Ovary (tissue), 9 donors: ENCODE results near the gene PRKCH. TPM values are rescaled to one million over a fixed set of nuclear protein-coding genes. Genes with fewer than 3 reads are reported as not detected.

Experiments used
- DNase-seq, 5 donors: peaks; one replicate each; pipeline ENCODE4 v3.0.0-alpha.2; 2019 to 2020
- H3K27ac ChIP-seq, 2 donors: fragments of 200-600 bp; one replicate each; pipeline versions ENCODE4 v1.5.1 to v1.8.0; 2019 to 2022
- H3K27me3 ChIP-seq: fragments of 200-600 bp; one replicate; pipeline ENCODE4 v1.8.0; 2022
- H3K36me3 ChIP-seq: fragments of 200-600 bp; sonication (generic); one replicate; pipeline ENCODE4 v1.5.1; 2019
- H3K4me1 ChIP-seq: one replicate; pipeline ENCODE4 v1.8.1; 2013; ENCODE audit warnings: mild to moderate bottlenecking, moderate library complexity; ENCODE audit not compliant: insufficient read depth
- H3K4me3 ChIP-seq: fragments of 200-600 bp; sonication (generic); one replicate; pipeline ENCODE4 v1.5.1; 2017
- H3K9me3 ChIP-seq, 2 donors: fragments of 200-600 bp in 1 of 2; sonication (generic) in 1 of 2; one replicate each; pipeline versions ENCODE4 v1.5.1 to v1.8.1; 2013 to 2019; ENCODE audit warnings: mild to moderate bottlenecking in 1 of 2, moderate library complexity in 1 of 2
- EP300 ChIP-seq: sonication (generic); formaldehyde crosslinking; IDR thresholded peaks from one replicate; pipeline ENCODE4 v1.6.1; 2017; ENCODE audit warnings: antibody characterized with exemption
- POLR2A ChIP-seq: fragments of 450-650 bp; IDR thresholded peaks from one replicate; pipeline ENCODE4 v1.6.1; 2017; ENCODE audit warnings: antibody characterized with exemption, mild to moderate bottlenecking, moderate library complexity
- WGBS, 3 donors: extraction: QIAGEN DNeasy Blood & Tissue Kit in 1 of 3; methylation state at CpG; one replicate each; pipeline versions ENCODE4 v1.1.5 to v1.1.7; 2013 to 2017; 5-methylcytosine and 5-hydroxymethylcytosine counted together
- intact Hi-C, 4 donors: fragments of 100-400 bp; cut with DNase I; formaldehyde crosslinking; loops; one replicate each; pipeline versions ENCODE4 v1.11.0 to v1.15.1; 2022 to 2023
- polyA plus RNA-seq, 2 donors: library from polyadenylated mRNA; stranded (reverse); fragments of 200-250 nt in 1 of 2; fragments of 350-450 nt in 1 of 2; fragmentation: Illumina TruSeq in 1 of 2; extraction: RNeasy Lipid Tissue Mini Kit (QIAGEN cat#74804) in 1 of 2; gene quantifications; one replicate each; pipeline ENCODE4 v1.2.3, GENCODE V29; 2013 to 2014
- total RNA-seq, 7 donors: library from RNA; depleted of rRNA in 2 of 7; stranded (reverse); fragments of >200 nt in 2 of 7; fragmentation: NEBNext Ultra II Directional in 3 of 7; extraction: Animal tissue kit (Norgen Biotek cat#: 25700) in 3 of 7; gene quantifications; one replicate each; pipeline versions ENCODE4 v1.1.0 to v1.2.4, GENCODE V29; 2016 to 2023
- TF ChIP-seq, protein P1 (sequence below), 3 donors: fragments of 450-650 bp in 2 of 3; fragments of 200-600 bp in 1 of 3; IDR thresholded peaks; one replicate each; pipeline versions ENCODE4 v1.5.1 to v1.8.0; 2016 to 2022; ENCODE audit warnings: antibody characterized with exemption in 3 of 3, mild to moderate bottlenecking in 1 of 3
- donor health status: DM: no; HTN: no; CAD: no; lungs with moderate emphysema.
- donor health status: DM: no; HTN: no; CAD: no.
- donor health status: Bipolar disorder and iron deficiency.
- donor health status: DM: yes; HTN: yes; CAD: no.
- donor health status: DM: no; HTN: no; CAD: no.
- donor health status: DM: yes; HTN: yes; CAD: no.

PRKCH gene
- total and polyA plus RNA-seq, 9 donors: 8.4 to 47.6 (median 15.9) TPM

DNA sequence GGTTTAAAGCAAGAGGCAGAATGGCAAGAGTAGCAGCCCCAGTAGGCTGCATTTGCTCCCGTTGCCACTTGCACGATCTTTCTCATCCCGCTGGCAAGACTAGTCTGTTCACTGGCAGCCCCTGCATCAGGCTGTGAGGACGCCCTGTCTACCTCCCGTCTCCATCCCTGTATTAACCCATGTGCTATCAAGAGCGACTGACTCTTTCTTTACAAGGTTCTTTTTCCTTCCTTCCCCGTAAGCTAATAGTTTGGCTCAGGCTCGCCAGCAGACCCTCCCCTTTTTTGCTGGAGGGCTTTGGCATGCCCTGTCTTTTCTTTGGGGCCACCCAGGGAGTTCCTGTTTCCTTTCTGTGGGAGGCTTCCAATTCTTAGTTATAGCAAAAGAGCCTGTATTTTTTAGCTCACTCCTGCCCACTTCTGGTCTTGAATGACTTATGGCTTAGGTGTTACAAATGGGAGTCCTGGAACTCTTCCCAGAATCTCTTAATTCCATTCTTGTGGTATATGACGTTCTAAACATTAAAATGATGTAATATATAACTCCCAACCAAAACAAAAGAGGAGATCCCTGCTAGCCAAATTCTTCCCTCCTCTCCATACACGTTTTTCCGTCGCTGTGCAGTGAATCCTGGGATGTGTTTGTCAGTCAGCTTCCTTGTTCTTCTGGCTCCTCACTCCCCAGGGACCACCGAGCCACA, 149.0 kb downstream of the PRKCH start:
- Histone ChIP-seq H3K9me3 (no peaks in the 10 kb centered on the region), H3K36me3 (no peaks in the 10 kb centered on the region), H3K27me3 (no peaks in the 10 kb centered on the region), H3K27ac (no peak overlapping the region), H3K4me3 (no peak overlapping the region), H3K4me1 (peaks cover 11% of the 10 kb centered on the region)
- WGBS, 3 donors: 3 to 23% (median 11%) methylated on average over 12 to 13 of the region's 13 CpGs
- intact Hi-C loops: loop anchor here in 1 of 4 donors (10.0 kb wide), 1 partner anchor 224 kb away; the partner anchor contains the start of gene HIF1A
- no peak for TF ChIP-seq EP300
- no peak for TF ChIP-seq POLR2A
- TF ChIP-seq, protein P1, sequence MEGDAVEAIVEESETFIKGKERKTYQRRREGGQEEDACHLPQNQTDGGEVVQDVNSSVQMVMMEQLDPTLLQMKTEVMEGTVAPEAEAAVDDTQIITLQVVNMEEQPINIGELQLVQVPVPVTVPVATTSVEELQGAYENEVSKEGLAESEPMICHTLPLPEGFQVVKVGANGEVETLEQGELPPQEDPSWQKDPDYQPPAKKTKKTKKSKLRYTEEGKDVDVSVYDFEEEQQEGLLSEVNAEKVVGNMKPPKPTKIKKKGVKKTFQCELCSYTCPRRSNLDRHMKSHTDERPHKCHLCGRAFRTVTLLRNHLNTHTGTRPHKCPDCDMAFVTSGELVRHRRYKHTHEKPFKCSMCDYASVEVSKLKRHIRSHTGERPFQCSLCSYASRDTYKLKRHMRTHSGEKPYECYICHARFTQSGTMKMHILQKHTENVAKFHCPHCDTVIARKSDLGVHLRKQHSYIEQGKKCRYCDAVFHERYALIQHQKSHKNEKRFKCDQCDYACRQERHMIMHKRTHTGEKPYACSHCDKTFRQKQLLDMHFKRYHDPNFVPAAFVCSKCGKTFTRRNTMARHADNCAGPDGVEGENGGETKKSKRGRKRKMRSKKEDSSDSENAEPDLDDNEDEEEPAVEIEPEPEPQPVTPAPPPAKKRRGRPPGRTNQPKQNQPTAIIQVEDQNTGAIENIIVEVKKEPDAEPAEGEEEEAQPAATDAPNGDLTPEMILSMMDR (IDR thresholded peaks at IDR 0.05): no peak
- DNase-seq: peak in 1 of 5 donors; percentile 39

DNA sequence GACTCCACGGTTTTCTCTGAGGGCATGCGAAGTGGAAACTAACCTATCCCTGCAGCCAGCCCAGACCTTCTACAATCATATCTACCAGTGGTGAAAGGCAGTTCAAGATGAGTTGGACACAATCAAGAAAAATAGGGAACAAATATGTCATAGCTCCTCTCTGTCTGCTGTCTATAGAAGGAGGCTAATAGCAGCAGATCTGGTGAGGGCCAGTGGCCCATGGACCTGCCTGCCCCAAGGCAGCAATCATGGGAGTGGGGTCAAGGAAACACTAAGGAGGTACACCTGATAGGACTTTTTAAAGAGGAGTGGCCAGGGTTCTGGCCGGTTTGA, 149.5 kb downstream of the PRKCH start:
- WGBS, 3 donors: 42 to 61% (median 45%) methylated on average over 3 of the region's 3 CpGs
- DNase-seq: no peak
- Histone ChIP-seq H3K27ac (no peak overlapping the region), H3K36me3 (no peaks in the 10 kb centered on the region), H3K4me3 (no peak overlapping the region), H3K9me3 (no peaks in the 10 kb centered on the region), H3K27me3 (no peaks in the 10 kb centered on the region), H3K4me1 (peaks cover 11% of the 10 kb centered on the region)
- TF ChIP-seq EP300: no peak
- TF ChIP-seq, protein P1 (IDR thresholded peaks at IDR 0.05): no peak
- no peak for TF ChIP-seq POLR2A
- intact Hi-C loops: loop anchor here in 1 of 4 donors (10.0 kb wide), 1 partner anchor 224 kb away; the partner anchor contains the start of gene HIF1A

DNA sequence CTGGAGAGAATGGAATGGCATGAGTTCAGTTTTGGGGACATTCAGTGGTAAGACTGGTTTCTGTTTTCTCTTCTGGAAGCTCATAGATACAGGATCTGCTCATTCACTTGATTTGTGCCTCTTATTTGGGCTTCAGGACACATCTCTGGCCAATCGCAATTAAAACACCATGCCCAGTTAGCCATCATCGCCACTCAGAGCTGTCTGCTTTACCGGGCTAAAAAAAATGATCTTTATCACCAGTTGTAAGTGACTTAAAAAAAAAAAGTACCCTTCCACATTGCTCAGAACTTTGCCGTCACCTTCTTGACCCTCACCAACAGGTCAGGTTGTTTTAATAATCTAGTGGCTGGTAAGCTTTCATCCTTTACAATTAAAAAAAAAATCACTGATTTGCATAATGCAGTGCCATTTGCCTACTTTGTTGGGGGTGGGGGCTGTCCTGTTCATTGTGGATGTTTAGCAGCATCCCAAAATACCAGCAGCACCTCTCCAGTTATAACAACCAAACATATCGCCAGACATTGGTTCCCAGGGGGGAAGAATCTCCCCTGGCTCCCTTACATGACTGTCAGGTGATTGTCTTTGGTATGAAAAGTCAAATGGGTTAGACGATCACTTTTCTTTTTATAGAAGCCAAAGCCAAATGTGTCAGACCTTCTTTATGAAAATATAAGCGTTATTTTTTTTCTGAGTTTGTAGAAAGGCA, 150.1 kb downstream of the PRKCH start:
- Histone ChIP-seq H3K9me3 (no peaks in the 10 kb centered on the region), H3K36me3 (no peaks in the 10 kb centered on the region), H3K27ac (no peak overlapping the region), H3K27me3 (no peaks in the 10 kb centered on the region), H3K4me3 (peak overlapping the region; percentile 27), H3K4me1 (peaks cover 13% of the 10 kb centered on the region)
- intact Hi-C loops: loop anchor here in 1 of 4 donors (10.0 kb wide), 1 partner anchor 223 kb away; the partner anchor contains the start of gene HIF1A
- DNase-seq: no peak
- TF ChIP-seq POLR2A: no peak
- TF ChIP-seq, protein P1 (IDR thresholded peaks at IDR 0.05): no peak
- no peak for TF ChIP-seq EP300
- 55 to 57% (median 57%) methylated on average over 7 of the region's 7 CpGs for WGBS, 3 donors

DNA sequence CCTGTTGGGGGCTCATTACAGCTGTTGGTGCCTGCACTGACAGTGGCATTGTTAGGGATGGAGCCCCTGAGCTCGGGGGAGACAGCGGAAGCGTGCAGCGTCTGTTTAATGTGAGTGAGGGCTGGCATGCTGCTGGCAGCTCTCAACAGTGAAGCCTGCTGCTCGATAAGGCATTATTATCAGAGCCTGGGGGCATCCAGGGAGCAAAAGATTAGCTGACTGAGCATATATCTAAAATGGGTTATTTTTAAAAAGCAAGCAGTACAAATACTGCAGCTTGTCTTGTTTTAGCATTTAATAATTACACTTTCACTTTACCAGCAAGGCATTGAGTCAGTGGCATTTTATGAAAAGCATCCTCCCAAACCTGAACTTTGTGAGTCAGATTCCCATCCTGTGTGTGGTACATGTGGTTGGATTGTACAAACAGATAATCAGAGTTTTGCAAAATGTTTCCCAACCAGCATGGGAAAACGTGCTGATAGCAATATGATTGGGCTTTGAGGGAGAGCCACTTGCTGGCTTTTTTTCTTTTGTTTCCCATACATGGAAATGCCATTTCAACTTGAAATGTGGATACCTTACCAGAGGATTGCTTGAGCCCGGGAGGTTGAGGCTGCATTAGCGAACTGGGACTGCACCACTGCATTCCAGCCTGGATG, 150.8 kb downstream of the PRKCH start:
- WGBS, 3 donors: 7 to 13% (median 8%) methylated on average over 8 of the region's 8 CpGs
- intact Hi-C loops: loop anchor here in 1 of 4 donors (10.0 kb wide), 1 partner anchor 223 kb away; the partner anchor contains the start of gene HIF1A
- no peak for TF ChIP-seq POLR2A
- TF ChIP-seq EP300: peak; percentile 13
- TF ChIP-seq, protein P1 (IDR thresholded peaks at IDR 0.05): no peak
- no peaks in the 10 kb centered on the region for H3K36me3 ChIP-seq
- peak overlapping the region; percentile 27 for H3K4me3 ChIP-seq
- no peaks in the 10 kb centered on the region for H3K27me3 ChIP-seq
- H3K9me3 ChIP-seq: no peaks in the 10 kb centered on the region
- H3K27ac ChIP-seq: no peak overlapping the region
- H3K4me1 ChIP-seq: peaks cover 13% of the 10 kb centered on the region
- DNase-seq: no peak
